Fibroblast of skin of back (primary cell): ENCODE results near the gene ASB16.

Experiments
- DNase-seq: peaks from one replicate; pipeline ENCODE4 v3.0.0-alpha.2; 2013

The ASB16 gene

GRCh38 chr17:44211281-44212265 is 41.1 kb downstream of the ASB16 start:
- DNase-seq = no peak

- no peak for DNase-seq
Measured at GRCh38 chr17:44212507-44213402, 42.3 kb downstream of the ASB16 start.

- no peak for DNase-seq
Measured at GRCh38 chr17:44213403-44214229, 43.1 kb downstream of the ASB16 start.

- DNase-seq = no peak
Measured at GRCh38 chr17:44214230-44214494, 43.7 kb downstream of the ASB16 start.

GRCh38 chr17:44214896-44215295 is 44.4 kb downstream of the ASB16 start:
- DNase-seq = no peak

- DNase-seq = no peak
Measured at GRCh38 chr17:44216173-44216572, 45.7 kb downstream of the ASB16 start.

- DNase-seq = no peak
Measured at GRCh38 chr17:44216694-44217093, 46.2 kb downstream of the ASB16 start.

GRCh38 chr17:44217738-44218343 is 47.3 kb downstream of the ASB16 start:
- DNase-seq = no peak

- DNase-seq = peak; percentile 94
Measured at GRCh38 chr17:44218344-44219107, 48.0 kb downstream of the ASB16 start.

GRCh38 chr17:44219108-44219615 is 48.7 kb downstream of the ASB16 start:
- DNase-seq = peak; percentile 73

- DNase-seq = peak; percentile 82
Measured at GRCh38 chr17:44219616-44220212, 49.2 kb downstream of the ASB16 start, which contains the start of gene UBTF. Gene UBTF, minus strand, starts transcription at chr17:44219675. Its CDS starts 1,446 bp downstream, at chr17:44218229.

GRCh38 chr17:44220213-44221083 is 49.9 kb downstream of the ASB16 start:
- peak; percentile 40 for DNase-seq

GRCh38 chr17:44221084-44221861 is 50.8 kb downstream of the ASB16 start:
- DNase-seq = peak; percentile 82

- no peak for DNase-seq
Measured at GRCh38 chr17:44221862-44222111, 51.3 kb downstream of the ASB16 start.

GRCh38 chr17:44222112-44222869 is 51.8 kb downstream of the ASB16 start:
- DNase-seq = peak; percentile 90

GRCh38 chr17:44223541-44224071 is 53.1 kb downstream of the ASB16 start:
- DNase-seq = no peak
